OCI-LY3 (cell line): Measurements from ENCODE around the gene ANKRD33B.

Experiments used
- H2AFZ ChIP-seq: fragments of 200-600, 300-600 bp; shearing (Covaris generic); 2 replicates; pipeline ENCODE4 v1.6.0; 2014; ENCODE audit warnings: antibody characterized with exemption, low read depth, low read length
- H3K27ac ChIP-seq: fragments of 200-600, 300-600 bp; sonication (generic); 2 replicates; pipeline ENCODE4 v1.5.1; 2014; ENCODE audit warnings: mild to moderate bottlenecking, low read length, moderate library complexity, mixed read lengths
- H3K27me3 ChIP-seq: fragments of 200-600, 300-600 bp; sonication (generic); 2 replicates; pipeline ENCODE4 v1.6.1; 2014; ENCODE audit warnings: low read depth, low read length, mixed read lengths
- H3K36me3 ChIP-seq: fragments of 200-600, 300-600 bp; sonication (generic); replicated peaks from 2 replicates; pipeline ENCODE3; 2014; ENCODE audit warnings: low read depth, low read length, mixed read lengths
- H3K4me1 ChIP-seq: fragments of 300-600, 200-600 bp; sonication (generic); 2 replicates; pipeline ENCODE4 v1.6.1; 2014; ENCODE audit warnings: low read length, mixed read lengths
- H3K4me2 ChIP-seq: fragments of 200-600, 300-600 bp; sonication (generic); 2 replicates; pipeline ENCODE4 v1.6.1; 2014; ENCODE audit warnings: low read length, mixed read lengths
- H3K4me3 ChIP-seq: fragments of 300-600, 200-600 bp; sonication (generic); 2 replicates; pipeline ENCODE4 v1.5.1; 2014; ENCODE audit warnings: antibody characterized with exemption, mild to moderate bottlenecking, low read length, moderate library complexity
- H3K79me2 ChIP-seq: fragments of 300-600, 200-600 bp; shearing (Covaris generic); 2 replicates; pipeline ENCODE4 v1.6.1; 2014; ENCODE audit warnings: mild to moderate bottlenecking, low read length, mixed read lengths
- H3K9ac ChIP-seq: fragments of 300-600, 200-600 bp; shearing (Covaris generic); 2 replicates; pipeline ENCODE4 v1.6.0; 2014; ENCODE audit warnings: mild to moderate bottlenecking, low read length, moderate library complexity
- H3K9me3 ChIP-seq: fragments of 200-600, 300-600 bp; shearing (Covaris generic); 2 replicates; pipeline ENCODE4 v1.6.1; 2014; ENCODE audit warnings: low read length, mixed read lengths; ENCODE audit not compliant: insufficient read depth
- H4K20me1 ChIP-seq: fragments of 200-600, 300-600 bp; sonication (generic); 2 replicates; pipeline ENCODE4 v1.6.1; 2016; ENCODE audit warnings: low read length, mixed read lengths; ENCODE audit not compliant: insufficient read depth
- EZH2phosphoT487 ChIP-seq: fragments of 200-600 bp; shearing (Covaris generic); IDR thresholded peaks from 2 replicates; pipeline ENCODE4 v1.6.1; 2018; ENCODE audit warnings: antibody characterized with exemption, mixed run types, low read depth
- TF ChIP-seq, protein P1 (sequence below): fragments of 200-600, 300-600 bp; sonication (generic); IDR thresholded peaks from 2 replicates; pipeline ENCODE4 v1.5.1; 2014; ENCODE audit warnings: antibody characterized with exemption, low read length, low read depth

ANKRD33B gene

DNA sequence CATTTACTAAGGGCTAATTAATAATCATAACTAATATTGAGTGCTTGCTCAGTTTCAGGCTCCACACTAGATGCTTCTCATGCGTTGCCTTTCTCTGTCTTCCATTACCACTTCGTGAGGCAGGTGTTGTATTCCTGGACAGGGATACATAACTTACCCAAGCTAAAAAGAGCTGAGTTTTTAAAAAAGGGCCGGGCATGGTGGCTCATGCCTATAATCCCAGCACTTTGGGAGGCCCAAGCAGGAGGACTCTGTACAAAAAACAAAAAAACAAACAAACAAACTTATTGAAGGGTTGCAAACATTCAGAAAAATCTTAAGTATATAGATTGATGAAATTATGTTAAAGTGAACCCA lies 12.1 kb upstream of the ANKRD33B start:
- H3K9me3 ChIP-seq, result no peaks in the 10 kb centered on the region
- H3K36me3 ChIP-seq, result no peaks in the 10 kb centered on the region
- no peaks in the 10 kb centered on the region for H3K79me2 ChIP-seq
- H3K4me2 ChIP-seq, result no peak overlapping the region
- no peak overlapping the region for H2AFZ ChIP-seq
- H3K4me3 ChIP-seq, result no peak overlapping the region
- H4K20me1 ChIP-seq, result no peaks in the 10 kb centered on the region
- H3K27me3 ChIP-seq, result peaks cover 9% of the 10 kb centered on the region
- TF ChIP-seq, protein P1, sequence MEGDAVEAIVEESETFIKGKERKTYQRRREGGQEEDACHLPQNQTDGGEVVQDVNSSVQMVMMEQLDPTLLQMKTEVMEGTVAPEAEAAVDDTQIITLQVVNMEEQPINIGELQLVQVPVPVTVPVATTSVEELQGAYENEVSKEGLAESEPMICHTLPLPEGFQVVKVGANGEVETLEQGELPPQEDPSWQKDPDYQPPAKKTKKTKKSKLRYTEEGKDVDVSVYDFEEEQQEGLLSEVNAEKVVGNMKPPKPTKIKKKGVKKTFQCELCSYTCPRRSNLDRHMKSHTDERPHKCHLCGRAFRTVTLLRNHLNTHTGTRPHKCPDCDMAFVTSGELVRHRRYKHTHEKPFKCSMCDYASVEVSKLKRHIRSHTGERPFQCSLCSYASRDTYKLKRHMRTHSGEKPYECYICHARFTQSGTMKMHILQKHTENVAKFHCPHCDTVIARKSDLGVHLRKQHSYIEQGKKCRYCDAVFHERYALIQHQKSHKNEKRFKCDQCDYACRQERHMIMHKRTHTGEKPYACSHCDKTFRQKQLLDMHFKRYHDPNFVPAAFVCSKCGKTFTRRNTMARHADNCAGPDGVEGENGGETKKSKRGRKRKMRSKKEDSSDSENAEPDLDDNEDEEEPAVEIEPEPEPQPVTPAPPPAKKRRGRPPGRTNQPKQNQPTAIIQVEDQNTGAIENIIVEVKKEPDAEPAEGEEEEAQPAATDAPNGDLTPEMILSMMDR, result no peak
- TF ChIP-seq EZH2phosphoT487, result no peak
- H3K9ac ChIP-seq, result no peak overlapping the region
- H3K4me1 ChIP-seq, result peaks cover 15% of the 10 kb centered on the region
- H3K27ac ChIP-seq, result no peak overlapping the region

DNA sequence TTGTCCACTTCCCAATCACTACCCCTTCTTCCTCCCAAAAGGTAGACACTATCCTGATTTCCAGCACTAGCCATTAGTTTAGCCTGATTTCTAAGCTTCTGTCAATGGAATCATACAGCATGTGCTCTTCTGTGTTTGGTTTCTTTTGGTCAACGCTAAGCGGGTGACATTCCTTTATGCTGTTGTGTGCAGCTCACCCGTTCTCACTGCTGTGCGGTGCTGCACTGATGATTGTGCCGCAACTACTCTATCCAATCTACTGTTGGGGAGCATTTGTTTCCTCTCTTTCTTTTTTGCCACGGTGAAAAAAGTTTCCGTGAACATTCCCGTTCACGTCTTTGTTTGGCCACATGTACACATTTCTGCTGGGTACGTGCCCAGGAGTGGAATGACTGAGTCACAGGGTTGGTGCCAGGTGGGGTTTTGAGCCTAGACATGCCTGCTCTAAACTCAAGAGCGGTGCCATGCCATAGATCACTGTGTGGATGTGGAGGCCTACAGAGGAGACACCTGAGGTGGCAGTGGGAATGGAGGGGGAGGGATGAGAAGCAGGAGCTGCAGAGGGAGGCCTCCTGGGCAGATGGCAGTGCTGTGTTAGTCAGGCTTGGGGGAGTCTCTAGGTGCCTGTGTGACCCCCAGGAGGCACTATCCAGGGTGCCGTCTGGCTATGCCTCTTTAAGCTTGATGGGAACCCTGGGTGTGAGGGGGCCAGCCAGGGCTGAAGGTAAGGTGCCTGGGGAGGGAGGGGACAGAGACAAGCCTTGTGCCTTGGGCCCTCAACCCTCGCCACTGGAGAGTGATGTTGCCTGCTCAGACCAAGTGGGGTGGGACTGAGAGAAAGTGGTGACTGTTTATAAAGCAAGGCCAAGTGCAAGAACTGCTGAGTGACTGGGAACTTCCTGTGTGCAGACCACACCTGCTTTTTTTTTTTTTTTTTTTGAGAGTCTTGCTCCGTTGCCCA lies 11.4 kb upstream of the ANKRD33B start:
- H3K9ac ChIP-seq, result no peak overlapping the region
- no peak for TF ChIP-seq EZH2phosphoT487
- H3K27me3 ChIP-seq, result peaks cover 5% of the 10 kb centered on the region
- H3K4me1 ChIP-seq, result peaks cover 19% of the 10 kb centered on the region
- no peaks in the 10 kb centered on the region for H4K20me1 ChIP-seq
- no peak overlapping the region for H3K27ac ChIP-seq
- no peaks in the 10 kb centered on the region for H3K36me3 ChIP-seq
- H2AFZ ChIP-seq, result no peak overlapping the region
- no peak overlapping the region for H3K4me3 ChIP-seq
- no peaks in the 10 kb centered on the region for H3K9me3 ChIP-seq
- no peaks in the 10 kb centered on the region for H3K79me2 ChIP-seq
- H3K4me2 ChIP-seq, result no peak overlapping the region

DNA sequence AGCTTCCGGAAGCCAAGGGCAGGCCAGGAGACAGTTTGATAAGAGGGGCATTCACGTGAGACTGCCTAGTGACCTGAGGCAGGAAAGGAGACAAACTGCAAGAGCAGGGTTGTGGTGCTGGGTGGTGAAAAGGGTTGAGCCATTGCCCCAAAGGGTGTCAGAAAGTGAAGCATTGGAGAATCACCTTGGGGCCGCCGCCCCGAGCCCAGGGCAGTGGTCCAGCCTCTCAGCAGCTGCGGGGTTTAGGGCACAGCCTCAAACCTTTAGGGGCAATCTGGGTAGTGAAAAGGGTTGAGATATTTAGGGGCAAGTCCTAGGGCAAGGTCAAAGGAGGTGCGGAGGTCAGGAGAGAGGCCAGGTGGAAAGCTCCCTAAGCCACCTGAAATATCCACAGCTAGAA lies 10.4 kb upstream of the ANKRD33B start:
- H3K4me3 ChIP-seq, result no peak overlapping the region
- peaks cover 26% of the 10 kb centered on the region for H3K4me1 ChIP-seq
- no peak for TF ChIP-seq EZH2phosphoT487
- TF ChIP-seq, protein P1, result no peak
- H3K79me2 ChIP-seq, result no peaks in the 10 kb centered on the region
- H3K27ac ChIP-seq, result no peak overlapping the region
- H3K9ac ChIP-seq, result no peak overlapping the region
- no peaks in the 10 kb centered on the region for H4K20me1 ChIP-seq
- H3K4me2 ChIP-seq, result no peak overlapping the region
- H3K9me3 ChIP-seq, result no peaks in the 10 kb centered on the region
- peaks cover 5% of the 10 kb centered on the region for H3K27me3 ChIP-seq
- no peaks in the 10 kb centered on the region for H3K36me3 ChIP-seq
- no peak overlapping the region for H2AFZ ChIP-seq

DNA sequence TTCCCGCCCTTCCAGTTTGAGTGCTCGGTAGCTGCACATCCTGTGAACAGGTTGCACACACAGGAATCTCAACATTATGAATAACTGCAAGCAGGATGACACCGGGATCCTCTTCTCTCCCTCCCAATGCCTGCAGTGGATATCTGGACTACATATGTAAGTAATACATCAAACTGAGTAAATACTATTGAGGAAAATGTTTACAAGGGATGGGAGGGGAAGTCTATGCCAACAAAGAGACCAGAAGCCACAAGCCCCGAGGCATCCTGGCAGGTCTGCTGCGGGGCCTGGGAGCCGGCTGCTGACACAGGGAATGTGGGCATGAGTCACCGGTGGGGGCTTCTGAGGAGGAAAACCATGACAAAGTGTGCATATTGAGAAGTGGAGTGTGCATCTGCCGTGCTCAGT lies 8.6 kb upstream of the ANKRD33B start:
- TF ChIP-seq, protein P1, result no peak
- TF ChIP-seq EZH2phosphoT487, result no peak
- H3K36me3 ChIP-seq, result no peaks in the 10 kb centered on the region
- no peak overlapping the region for H3K4me3 ChIP-seq
- peaks cover 37% of the 10 kb centered on the region for H3K4me1 ChIP-seq
- H3K4me2 ChIP-seq, result no peak overlapping the region
- peaks cover 5% of the 10 kb centered on the region for H3K27me3 ChIP-seq
- H3K9me3 ChIP-seq, result no peaks in the 10 kb centered on the region
- no peaks in the 10 kb centered on the region for H3K79me2 ChIP-seq
- H3K9ac ChIP-seq, result no peak overlapping the region
- no peak overlapping the region for H2AFZ ChIP-seq
- H3K27ac ChIP-seq, result no peak overlapping the region
- no peaks in the 10 kb centered on the region for H4K20me1 ChIP-seq
